Measurements from ENCODE around the gene EPHB2. TPM values are rescaled to one million over a fixed set of nuclear protein-coding genes. Genes with fewer than 3 reads are reported as not detected.
A peak's percentile ranks its signal among the peaks of the same experiment; 100 is the strongest.

EPHB2 gene
- total RNA-seq, 1 experiment from 2014 or later: 18.5 TPM

GRCh38 chr1:22804406-22804805 lies 93.8 kb downstream of the EPHB2 start:
- CTCF ChIA-PET: interaction anchor here (0.6 to 3.0 kb wide), 4 partner anchors 12 to 95 kb away, joined by 3 to 25 read pairs (median 4); no protein-coding TSS in a partner anchor
- DNase-seq (ENCODE audit: low spot score): no peak
- POLR2A ChIA-PET: no interaction called here
- Mint-ChIP-seq H3K9me3 (no peaks in the 10 kb centered on the region), H3K4me1 (peaks cover 33% of the 10 kb centered on the region), H3K27me3 (ENCODE audit: low read depth) (no peaks in the 10 kb centered on the region), H3K27ac (0 out of 2 replicates have a peak overlapping the region, but pooled peaks have one; percentile 23), H3K4me3 (no peak overlapping the region), H3K36me3 (no peaks in the 10 kb centered on the region)
- TF ChIP-seq EMX1 (CRISPR knock-in tag; IDR thresholded peaks at IDR 0.05) (no peak), ZNF138 (CRISPR knock-in tag; conservative IDR thresholded peaks at IDR 0.05) (no peak), TEAD4 (CRISPR knock-in tag; IDR thresholded peaks at IDR 0.05) (no peak), ZNF121 (CRISPR knock-in tag; IDR thresholded peaks at IDR 0.05) (no peak), ZNF232 (CRISPR knock-in tag; IDR thresholded peaks at IDR 0.05) (no peak), TEAD1 (CRISPR knock-in tag; IDR thresholded peaks at IDR 0.05) (no peak), STAT6 (CRISPR knock-in tag; conservative IDR thresholded peaks at IDR 0.05; ENCODE audit: low read depth) (no peak), ZNF671 (CRISPR knock-in tag; IDR thresholded peaks at IDR 0.05) (no peak), CREM (CRISPR knock-in tag; IDR thresholded peaks at IDR 0.05) (no peak), GRHL2 (CRISPR knock-in tag; IDR thresholded peaks at IDR 0.05; ENCODE audit: insufficient replicate concordance, severe bottlenecking) (no peak), JUN (CRISPR knock-in tag; IDR thresholded peaks at IDR 0.05) (no peak)
- TF ChIP-seq, protein P1, sequence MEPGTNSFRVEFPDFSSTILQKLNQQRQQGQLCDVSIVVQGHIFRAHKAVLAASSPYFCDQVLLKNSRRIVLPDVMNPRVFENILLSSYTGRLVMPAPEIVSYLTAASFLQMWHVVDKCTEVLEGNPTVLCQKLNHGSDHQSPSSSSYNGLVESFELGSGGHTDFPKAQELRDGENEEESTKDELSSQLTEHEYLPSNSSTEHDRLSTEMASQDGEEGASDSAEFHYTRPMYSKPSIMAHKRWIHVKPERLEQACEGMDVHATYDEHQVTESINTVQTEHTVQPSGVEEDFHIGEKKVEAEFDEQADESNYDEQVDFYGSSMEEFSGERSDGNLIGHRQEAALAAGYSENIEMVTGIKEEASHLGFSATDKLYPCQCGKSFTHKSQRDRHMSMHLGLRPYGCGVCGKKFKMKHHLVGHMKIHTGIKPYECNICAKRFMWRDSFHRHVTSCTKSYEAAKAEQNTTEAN (CRISPR knock-in tag; IDR thresholded peaks at IDR 0.05): no peak
- TF ChIP-seq, protein P2, sequence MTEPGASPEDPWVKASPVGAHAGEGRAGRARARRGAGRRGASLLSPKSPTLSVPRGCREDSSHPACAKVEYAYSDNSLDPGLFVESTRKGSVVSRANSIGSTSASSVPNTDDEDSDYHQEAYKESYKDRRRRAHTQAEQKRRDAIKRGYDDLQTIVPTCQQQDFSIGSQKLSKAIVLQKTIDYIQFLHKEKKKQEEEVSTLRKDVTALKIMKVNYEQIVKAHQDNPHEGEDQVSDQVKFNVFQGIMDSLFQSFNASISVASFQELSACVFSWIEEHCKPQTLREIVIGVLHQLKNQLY (CRISPR knock-in tag; IDR thresholded peaks at IDR 0.05): no peak
- TF ChIP-seq, protein P3, sequence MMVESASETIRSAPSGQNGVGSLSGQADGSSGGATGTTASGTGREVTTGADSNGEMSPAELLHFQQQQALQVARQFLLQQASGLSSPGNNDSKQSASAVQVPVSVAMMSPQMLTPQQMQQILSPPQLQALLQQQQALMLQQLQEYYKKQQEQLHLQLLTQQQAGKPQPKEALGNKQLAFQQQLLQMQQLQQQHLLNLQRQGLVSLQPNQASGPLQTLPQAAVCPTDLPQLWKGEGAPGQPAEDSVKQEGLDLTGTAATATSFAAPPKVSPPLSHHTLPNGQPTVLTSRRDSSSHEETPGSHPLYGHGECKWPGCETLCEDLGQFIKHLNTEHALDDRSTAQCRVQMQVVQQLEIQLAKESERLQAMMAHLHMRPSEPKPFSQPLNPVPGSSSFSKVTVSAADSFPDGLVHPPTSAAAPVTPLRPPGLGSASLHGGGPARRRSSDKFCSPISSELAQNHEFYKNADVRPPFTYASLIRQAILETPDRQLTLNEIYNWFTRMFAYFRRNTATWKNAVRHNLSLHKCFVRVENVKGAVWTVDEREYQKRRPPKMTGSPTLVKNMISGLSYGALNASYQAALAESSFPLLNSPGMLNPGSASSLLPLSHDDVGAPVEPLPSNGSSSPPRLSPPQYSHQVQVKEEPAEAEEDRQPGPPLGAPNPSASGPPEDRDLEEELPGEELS (CRISPR knock-in tag; IDR thresholded peaks at IDR 0.05): no peak
- TF ChIP-seq, protein P4, sequence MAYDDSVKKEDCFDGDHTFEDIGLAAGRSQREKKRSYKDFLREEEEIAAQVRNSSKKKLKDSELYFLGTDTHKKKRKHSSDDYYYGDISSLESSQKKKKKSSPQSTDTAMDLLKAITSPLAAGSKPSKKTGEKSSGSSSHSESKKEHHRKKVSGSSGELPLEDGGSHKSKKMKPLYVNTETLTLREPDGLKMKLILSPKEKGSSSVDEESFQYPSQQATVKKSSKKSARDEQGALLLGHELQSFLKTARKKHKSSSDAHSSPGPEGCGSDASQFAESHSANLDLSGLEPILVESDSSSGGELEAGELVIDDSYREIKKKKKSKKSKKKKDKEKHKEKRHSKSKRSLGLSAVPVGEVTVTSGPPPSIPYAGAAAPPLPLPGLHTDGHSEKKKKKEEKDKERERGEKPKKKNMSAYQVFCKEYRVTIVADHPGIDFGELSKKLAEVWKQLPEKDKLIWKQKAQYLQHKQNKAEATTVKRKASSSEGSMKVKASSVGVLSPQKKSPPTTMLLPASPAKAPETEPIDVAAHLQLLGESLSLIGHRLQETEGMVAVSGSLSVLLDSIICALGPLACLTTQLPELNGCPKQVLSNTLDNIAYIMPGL (CRISPR knock-in tag; IDR thresholded peaks at IDR 0.05): no peak
- ATAC-seq: 0 out of 2 replicates have a peak, but pooled peaks have one; percentile 5

DNA sequence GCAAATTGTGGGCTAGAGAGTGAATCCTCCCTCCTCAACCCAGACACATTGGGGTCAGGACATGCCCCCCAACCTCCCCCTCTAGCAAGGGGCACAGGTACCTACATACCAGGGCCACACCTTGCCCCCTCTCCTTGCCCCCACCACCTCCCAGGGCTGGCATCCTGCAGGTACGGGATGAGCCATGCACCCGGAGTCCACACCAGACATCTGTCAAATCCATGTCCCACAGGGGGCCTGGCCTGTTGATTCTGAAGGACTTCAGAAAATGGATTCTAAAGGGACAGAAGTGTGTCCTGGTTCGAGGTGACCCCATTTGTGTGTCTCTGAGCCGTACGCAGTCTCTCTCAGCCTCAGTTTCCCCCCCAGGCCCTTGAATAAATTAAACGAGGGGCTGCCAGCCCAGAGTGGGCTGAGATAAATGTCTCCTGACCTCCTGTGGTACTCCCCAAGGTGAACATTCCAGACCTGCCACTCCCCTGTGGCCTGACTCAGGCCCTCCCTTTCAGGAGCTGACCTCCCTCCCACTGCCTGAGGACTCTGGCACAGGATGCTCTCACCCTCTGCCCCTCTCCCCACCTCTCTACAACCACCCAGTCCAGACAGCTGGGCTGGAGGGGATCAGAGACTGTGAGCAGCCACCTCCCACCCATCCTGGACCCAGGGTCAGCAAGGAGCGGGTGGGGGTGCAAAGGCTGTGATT lies 94.5 kb downstream of the EPHB2 start:
- DNase-seq (ENCODE audit: low spot score) (no peak), ATAC-seq (peak; percentile 36)
- ChIA-PET CTCF (interaction anchor here (0.6 to 3.0 kb wide), 8 partner anchors 12 to 96 kb away, joined by 3 to 25 read pairs (median 4); no protein-coding TSS in a partner anchor), POLR2A (interaction anchor here (0.6 kb wide), 1 partner anchor 17 kb away, joined by 3 read pairs; no protein-coding TSS in a partner anchor)
- H3K4me1 Mint-ChIP-seq: peaks cover 33% of the 10 kb centered on the region
- H3K27me3 Mint-ChIP-seq (ENCODE audit: low read depth): no peaks in the 10 kb centered on the region
- no peaks in the 10 kb centered on the region for H3K9me3 Mint-ChIP-seq
- H3K4me3 Mint-ChIP-seq: no peak overlapping the region
- H3K36me3 Mint-ChIP-seq: no peaks in the 10 kb centered on the region
- peak overlapping the region; percentile 6; the same call in 1 of the 2 replicates for H3K27ac Mint-ChIP-seq
- TF ChIP-seq ZNF138 (CRISPR knock-in tag; conservative IDR thresholded peaks at IDR 0.05): no peak
- TF ChIP-seq HMGA2 (CRISPR knock-in tag; IDR thresholded peaks at IDR 0.05): no peak
- TF ChIP-seq ERG (CRISPR knock-in tag; IDR thresholded peaks at IDR 0.05): no peak
- no peak for TF ChIP-seq ZMAT4 (CRISPR knock-in tag; IDR thresholded peaks at IDR 0.05)
- TF ChIP-seq, protein P3 (CRISPR knock-in tag; IDR thresholded peaks at IDR 0.05): no peak
- no peak for TF ChIP-seq NFATC4 (CRISPR knock-in tag; IDR thresholded peaks at IDR 0.05)
- no peak for TF ChIP-seq RELA (CRISPR knock-in tag; IDR thresholded peaks at IDR 0.05; ENCODE audit: borderline replicate concordance)
- no peak for TF ChIP-seq CREB1 (CRISPR knock-in tag; IDR thresholded peaks at IDR 0.05)
- no peak for TF ChIP-seq NR2C2 (CRISPR knock-in tag; IDR thresholded peaks at IDR 0.05)
- TF ChIP-seq CREM (CRISPR knock-in tag; IDR thresholded peaks at IDR 0.05): no peak
